ENCODE measurements around the gene KDM2B.

Gene KDM2B

DNA sequence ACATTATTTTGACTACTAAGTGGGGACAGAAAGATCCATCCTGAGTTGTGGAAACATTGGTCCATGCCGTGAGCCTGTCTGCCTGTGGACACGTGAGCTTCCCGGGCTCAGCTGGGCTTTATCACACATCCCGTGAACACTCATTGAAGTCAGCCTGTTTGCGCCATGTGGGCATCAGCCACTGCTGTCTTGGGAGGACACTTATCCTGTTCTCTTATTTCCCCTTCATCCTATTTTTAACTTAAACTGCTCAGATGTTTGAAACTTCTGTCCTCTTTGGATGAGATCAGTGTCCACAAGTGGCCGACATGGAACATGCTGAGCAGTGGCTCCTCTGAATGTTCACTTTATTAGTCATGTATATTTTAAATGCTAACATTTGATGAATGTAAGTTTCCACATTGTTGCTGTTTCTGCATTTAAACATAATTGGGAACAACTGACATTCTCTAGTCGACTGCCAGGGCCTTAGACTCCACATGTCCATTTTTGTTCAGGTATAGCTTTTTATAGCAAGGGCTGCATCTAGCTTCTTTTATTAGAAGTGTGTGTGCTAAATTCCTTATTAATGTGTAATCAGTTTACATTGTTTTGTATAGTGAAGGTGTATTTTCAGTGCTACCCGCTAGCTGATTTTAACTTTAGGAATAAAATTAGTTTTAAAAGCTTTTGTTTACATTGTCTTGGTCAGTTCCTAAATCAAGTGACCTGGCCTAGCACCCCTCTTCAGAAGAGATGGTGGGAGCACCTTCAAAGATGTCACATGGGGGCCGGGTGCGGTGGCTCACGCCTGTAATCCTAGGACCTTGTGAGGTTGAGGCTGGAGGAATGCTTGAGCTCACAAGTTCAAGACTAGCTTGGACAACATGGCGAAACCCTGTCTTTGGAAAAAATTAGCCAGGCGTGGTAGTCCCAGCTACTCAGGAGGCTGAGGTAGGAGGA lies 156.9 kb downstream of the KDM2B start:
- Histone ChIP-seq H3K79me2 (ENCODE audit: low read length) (peaks cover 38% of the 10 kb centered on the region), H3K4me2 (ENCODE audit: low read length) (no peak overlapping the region), H3K4me3 (ENCODE audit: low read length) (no peak overlapping the region), H4K20me1 (ENCODE audit: insufficient read depth, low read length) (peaks cover 54% of the 10 kb centered on the region), H3K27ac (ENCODE audit: low read length) (peak overlapping the region; percentile 71), H3K36me3 (replicated peaks; ENCODE audit: low read depth, low read length) (peaks cover 86% of the 10 kb centered on the region), H3K9ac (ENCODE audit: low read length) (no peak overlapping the region), H3K27me3 (ENCODE audit: low read depth, low read length) (no peaks in the 10 kb centered on the region), H2AFZ (ENCODE audit: low read depth, low read length) (no peak overlapping the region), H3K9me3 (ENCODE audit: insufficient read depth, low read length) (no peaks in the 10 kb centered on the region), H3K4me1 (ENCODE audit: low read length) (peaks cover 26% of the 10 kb centered on the region)
- TF ChIP-seq, protein P1, sequence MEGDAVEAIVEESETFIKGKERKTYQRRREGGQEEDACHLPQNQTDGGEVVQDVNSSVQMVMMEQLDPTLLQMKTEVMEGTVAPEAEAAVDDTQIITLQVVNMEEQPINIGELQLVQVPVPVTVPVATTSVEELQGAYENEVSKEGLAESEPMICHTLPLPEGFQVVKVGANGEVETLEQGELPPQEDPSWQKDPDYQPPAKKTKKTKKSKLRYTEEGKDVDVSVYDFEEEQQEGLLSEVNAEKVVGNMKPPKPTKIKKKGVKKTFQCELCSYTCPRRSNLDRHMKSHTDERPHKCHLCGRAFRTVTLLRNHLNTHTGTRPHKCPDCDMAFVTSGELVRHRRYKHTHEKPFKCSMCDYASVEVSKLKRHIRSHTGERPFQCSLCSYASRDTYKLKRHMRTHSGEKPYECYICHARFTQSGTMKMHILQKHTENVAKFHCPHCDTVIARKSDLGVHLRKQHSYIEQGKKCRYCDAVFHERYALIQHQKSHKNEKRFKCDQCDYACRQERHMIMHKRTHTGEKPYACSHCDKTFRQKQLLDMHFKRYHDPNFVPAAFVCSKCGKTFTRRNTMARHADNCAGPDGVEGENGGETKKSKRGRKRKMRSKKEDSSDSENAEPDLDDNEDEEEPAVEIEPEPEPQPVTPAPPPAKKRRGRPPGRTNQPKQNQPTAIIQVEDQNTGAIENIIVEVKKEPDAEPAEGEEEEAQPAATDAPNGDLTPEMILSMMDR (IDR thresholded peaks at IDR 0.05; ENCODE audit: low read depth, low read length), result no peak
- no peak for TF ChIP-seq EZH2phosphoT487 (IDR thresholded peaks at IDR 0.05; ENCODE audit: low read depth)

DNA sequence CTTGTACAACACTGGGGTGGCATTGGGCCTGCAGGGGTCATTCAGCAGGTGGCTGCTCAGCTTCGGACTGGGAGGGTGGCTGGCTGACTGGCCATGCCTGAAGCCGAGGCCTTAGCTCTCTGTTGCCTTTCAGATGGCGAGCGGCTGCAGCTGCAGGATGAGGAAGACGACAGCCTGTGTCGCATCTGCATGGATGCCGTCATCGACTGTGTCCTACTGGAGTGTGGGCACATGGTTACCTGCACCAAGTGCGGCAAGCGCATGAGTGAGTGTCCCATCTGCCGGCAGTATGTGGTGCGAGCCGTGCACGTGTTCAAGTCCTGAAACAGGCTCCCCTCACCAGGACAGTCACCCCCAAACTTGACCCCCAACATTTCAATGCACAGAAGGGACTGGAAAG lies 157.6 kb downstream of the KDM2B start:
- Histone ChIP-seq H3K9me3 (ENCODE audit: insufficient read depth, low read length) (no peaks in the 10 kb centered on the region), H3K27ac (ENCODE audit: low read length) (no peak overlapping the region), H2AFZ (ENCODE audit: low read depth, low read length) (no peak overlapping the region), H3K4me1 (ENCODE audit: low read length) (peaks cover 26% of the 10 kb centered on the region), H4K20me1 (ENCODE audit: insufficient read depth, low read length) (peaks cover 47% of the 10 kb centered on the region), H3K4me2 (ENCODE audit: low read length) (no peak overlapping the region), H3K36me3 (replicated peaks; ENCODE audit: low read depth, low read length) (peaks cover 83% of the 10 kb centered on the region), H3K79me2 (ENCODE audit: low read length) (peaks cover 35% of the 10 kb centered on the region), H3K9ac (ENCODE audit: low read length) (no peak overlapping the region), H3K4me3 (ENCODE audit: low read length) (no peak overlapping the region), H3K27me3 (ENCODE audit: low read depth, low read length) (no peaks in the 10 kb centered on the region)
- TF ChIP-seq, protein P1 (IDR thresholded peaks at IDR 0.05; ENCODE audit: low read depth, low read length), result no peak
- no peak for TF ChIP-seq EZH2phosphoT487 (IDR thresholded peaks at IDR 0.05; ENCODE audit: low read depth)

DNA sequence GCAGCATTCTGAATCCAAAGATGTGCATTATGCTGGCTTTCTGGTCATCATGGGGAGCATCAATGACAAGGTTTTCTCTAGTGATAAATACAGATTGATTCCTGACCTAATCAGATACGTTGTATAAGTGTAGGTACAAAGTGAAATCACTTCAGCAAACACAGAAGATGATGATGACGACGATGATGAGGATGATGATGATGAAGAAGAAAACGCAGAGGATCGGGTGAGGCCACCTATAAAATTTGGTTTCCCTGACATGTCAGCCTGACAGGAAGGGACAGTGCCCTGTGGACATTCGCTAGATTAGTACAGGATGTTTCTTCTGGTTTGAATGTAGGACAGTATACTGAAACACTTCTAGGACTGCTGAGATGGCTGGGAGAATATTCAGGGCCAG lies 160.7 kb downstream of the KDM2B start:
- no peak overlapping the region for H2AFZ ChIP-seq (ENCODE audit: low read depth, low read length)
- no peaks in the 10 kb centered on the region for H3K9me3 ChIP-seq (ENCODE audit: insufficient read depth, low read length)
- H3K4me2 ChIP-seq (ENCODE audit: low read length), result no peak overlapping the region
- H3K79me2 ChIP-seq (ENCODE audit: low read length), result peaks cover 38% of the 10 kb centered on the region
- no peaks in the 10 kb centered on the region for H3K27me3 ChIP-seq (ENCODE audit: low read depth, low read length)
- H3K36me3 ChIP-seq (replicated peaks; ENCODE audit: low read depth, low read length), result peaks cover 80% of the 10 kb centered on the region
- TF ChIP-seq, protein P1 (IDR thresholded peaks at IDR 0.05; ENCODE audit: low read depth, low read length), result no peak
- TF ChIP-seq EZH2phosphoT487 (IDR thresholded peaks at IDR 0.05; ENCODE audit: low read depth), result no peak
- peaks cover 6% of the 10 kb centered on the region for H3K4me1 ChIP-seq (ENCODE audit: low read length)
- H3K27ac ChIP-seq (ENCODE audit: low read length), result no peak overlapping the region
- no peak overlapping the region for H3K4me3 ChIP-seq (ENCODE audit: low read length)
- peaks cover 31% of the 10 kb centered on the region for H4K20me1 ChIP-seq (ENCODE audit: insufficient read depth, low read length)
- H3K9ac ChIP-seq (ENCODE audit: low read length), result no peak overlapping the region

DNA sequence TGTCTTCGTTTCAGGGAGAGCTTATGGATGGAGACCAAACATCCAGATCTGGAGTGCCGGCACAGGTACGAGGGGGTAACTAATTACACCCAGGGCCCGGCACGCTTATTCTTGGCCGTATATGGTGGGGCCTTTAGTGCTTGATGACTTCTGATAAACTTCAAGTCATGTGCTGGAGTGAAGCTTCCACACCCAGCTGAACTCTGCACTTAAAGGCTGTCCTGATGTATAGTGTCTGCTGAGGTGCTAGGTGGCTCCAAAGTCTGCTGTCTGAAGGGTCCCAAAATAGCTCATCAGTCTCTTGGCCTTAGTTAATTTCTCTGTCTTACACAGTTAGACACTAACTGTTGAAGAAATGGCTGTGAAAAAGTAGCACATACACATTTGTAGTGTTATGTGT lies 163.0 kb downstream of the KDM2B start:
- TF ChIP-seq EZH2phosphoT487 (IDR thresholded peaks at IDR 0.05; ENCODE audit: low read depth), result no peak
- TF ChIP-seq, protein P1 (IDR thresholded peaks at IDR 0.05; ENCODE audit: low read depth, low read length), result no peak
- H3K27ac ChIP-seq (ENCODE audit: low read length), result no peak overlapping the region
- H3K27me3 ChIP-seq (ENCODE audit: low read depth, low read length), result no peaks in the 10 kb centered on the region

More for the DNA sequence above, 163.0 kb downstream of the KDM2B start:
- H3K4me1 ChIP-seq (ENCODE audit: low read length), result no peaks in the 10 kb centered on the region
- H3K4me3 ChIP-seq (ENCODE audit: low read length), result no peak overlapping the region
- H3K4me2 ChIP-seq (ENCODE audit: low read length), result no peak overlapping the region
- H4K20me1 ChIP-seq (ENCODE audit: insufficient read depth, low read length), result peaks cover 17% of the 10 kb centered on the region; the same call in 1 of the 2 replicates
- no peaks in the 10 kb centered on the region for H3K9me3 ChIP-seq (ENCODE audit: insufficient read depth, low read length)
- H3K9ac ChIP-seq (ENCODE audit: low read length), result no peak overlapping the region
- peaks cover 42% of the 10 kb centered on the region for H3K79me2 ChIP-seq (ENCODE audit: low read length)
- peaks cover 65% of the 10 kb centered on the region for H3K36me3 ChIP-seq (replicated peaks; ENCODE audit: low read depth, low read length)
- H2AFZ ChIP-seq (ENCODE audit: low read depth, low read length), result no peak overlapping the region

Measured in OCI-LY3 (cell line).